Sciatic nerve (tissue), 2 donors: Measurements from ENCODE around the gene OPTN. TPM values are rescaled to one million over a fixed set of nuclear protein-coding genes. Genes with fewer than 3 reads are reported as not detected.
"Not testable (repeated sequence)": the region's sequence is repeated elsewhere in the genome, so short reads cannot be mapped to it uniquely, and the experiment has no call there.

ENCODE experiments used
- ATAC-seq: fragments of 200-7000 bp; cut with Tn5 transposase; one replicate; pipeline ENCODE4 v1.9.1; 2020; ENCODE audit warnings: mild to moderate bottlenecking, moderate library complexity
- DNase-seq: peaks from one replicate; pipeline ENCODE4 v3.0.0-alpha.2; 2020; ENCODE audit warnings: low spot score
- intact Hi-C: fragments of 100-400 bp; cut with DNase I; formaldehyde crosslinking; loops from one replicate; pipeline ENCODE4 v1.14.2; 2022
- total RNA-seq: library from RNA; stranded (reverse); fragmentation: NEBNext Ultra II Directional; extraction: Animal tissue kit (Norgen Biotek cat#: 25700); gene quantifications from one replicate; pipeline ENCODE4 v1.2.1, GENCODE V29; 2021
- donor health status: DM: no; HTN: no; CAD: no.
- donor health status: DM: no; HTN: no; CAD: no.

Gene OPTN
- total RNA-seq, 1 donor from 2014 or later, result 118 TPM

- ATAC-seq (no peak), DNase-seq (no peak)
- intact Hi-C loops, result no loop called here
These were observed 16.2 kb downstream of the OPTN start for GRCh38 chr10:13115832-13116803.

- intact Hi-C loops, result no loop called here
- ATAC-seq (peak; percentile 25), DNase-seq (no peak)
These were observed 18.1 kb downstream of the OPTN start for GRCh38 chr10:13117841-13118783.

GRCh38 chr10:13118784-13119410 lies 18.9 kb downstream of the OPTN start:
- ATAC-seq, result no peak
- intact Hi-C loops, result no loop called here

GRCh38 chr10:13120786-13121499 lies 21.0 kb downstream of the OPTN start:
- intact Hi-C loops, result no loop called here
- DNase-seq (no peak), ATAC-seq (peak; percentile 88)

More at GRCh38 chr10:13118784-13119410, 18.9 kb downstream of the OPTN start:
- DNase-seq, result no peak

- peak; percentile 34 for ATAC-seq
- intact Hi-C loops, result no loop called here
- no peak for DNase-seq
These were observed 21.5 kb downstream of the OPTN start for GRCh38 chr10:13121500-13121854.

- intact Hi-C loops, result no loop called here
- no peak for DNase-seq
- no peak for ATAC-seq
These were observed 36.7 kb downstream of the OPTN start for GRCh38 chr10:13136651-13137050.

- no peak for ATAC-seq
- no peak for DNase-seq
- intact Hi-C loops, result no loop called here
These were observed 39.2 kb downstream of the OPTN start for GRCh38 chr10:13139150-13139549.

GRCh38 chr10:13139676-13140075 lies 39.7 kb downstream of the OPTN start:
- ATAC-seq, result no peak
- DNase-seq, result no peak
- intact Hi-C loops, result no loop called here

- intact Hi-C loops, result no loop called here
- no peak for ATAC-seq
These were observed 40.7 kb downstream of the OPTN start for GRCh38 chr10:13140627-13141190.

GRCh38 chr10:13143766-13144165 lies 43.8 kb downstream of the OPTN start:
- ATAC-seq (no peak), DNase-seq (no peak)
- intact Hi-C loops, result no loop called here

More at GRCh38 chr10:13140627-13141190, 40.7 kb downstream of the OPTN start:
- no peak for DNase-seq

- intact Hi-C loops, result no loop called here
- DNase-seq (no peak), ATAC-seq (no peak)
These were observed 44.9 kb downstream of the OPTN start for GRCh38 chr10:13144814-13145213.

- ATAC-seq, result no peak
- intact Hi-C loops, result no loop called here
These were observed 46.4 kb downstream of the OPTN start for GRCh38 chr10:13146379-13146778.

GRCh38 chr10:13147161-13147560 lies 47.2 kb downstream of the OPTN start:
- intact Hi-C loops, result no loop called here
- DNase-seq, result no peak
- no peak for ATAC-seq

More at GRCh38 chr10:13146379-13146778, 46.4 kb downstream of the OPTN start:
- no peak for DNase-seq

- no peak for DNase-seq
- ATAC-seq, result no peak
- intact Hi-C loops, result no loop called here
These were observed 52.3 kb downstream of the OPTN start for GRCh38 chr10:13152296-13152695.

- intact Hi-C loops, DNase-seq, ATAC-seq: not testable (repeated sequence)
These were observed 55.9 kb downstream of the OPTN start for GRCh38 chr10:13155860-13156259.

- no peak for DNase-seq
These were observed 58.4 kb downstream of the OPTN start for GRCh38 chr10:13158401-13158800.

GRCh38 chr10:13160934-13161856 lies 61.2 kb downstream of the OPTN start, which contains the start of gene MCM10:
TSS of gene MCM10 (plus strand) at chr10:13161558. CDS start at chr10:13164203, 2,645 bp downstream.
- DNase-seq, result peak; percentile 98
- intact Hi-C loops, result no loop called here
- peak; percentile 100 for ATAC-seq

More at GRCh38 chr10:13158401-13158800, 58.4 kb downstream of the OPTN start:
- intact Hi-C loops, result no loop called here
- no peak for ATAC-seq
